Dedifferentiated amniotic fluid mesenchymal stem cell (primary cell): Measurements from ENCODE around the gene ANKRD55.
A peak's percentile ranks its signal among the peaks of the same experiment; 100 is the strongest.
"Not testable (repeated sequence)": the region's sequence is repeated elsewhere in the genome, so short reads cannot be mapped to it uniquely, and the experiment has no call there.

ENCODE experiments used
- DNase-seq: peaks from one replicate; pipeline ENCODE4 v3.0.0-alpha.2; 2016; ENCODE audit errors: extremely low spot score

The ANKRD55 gene

DNA sequence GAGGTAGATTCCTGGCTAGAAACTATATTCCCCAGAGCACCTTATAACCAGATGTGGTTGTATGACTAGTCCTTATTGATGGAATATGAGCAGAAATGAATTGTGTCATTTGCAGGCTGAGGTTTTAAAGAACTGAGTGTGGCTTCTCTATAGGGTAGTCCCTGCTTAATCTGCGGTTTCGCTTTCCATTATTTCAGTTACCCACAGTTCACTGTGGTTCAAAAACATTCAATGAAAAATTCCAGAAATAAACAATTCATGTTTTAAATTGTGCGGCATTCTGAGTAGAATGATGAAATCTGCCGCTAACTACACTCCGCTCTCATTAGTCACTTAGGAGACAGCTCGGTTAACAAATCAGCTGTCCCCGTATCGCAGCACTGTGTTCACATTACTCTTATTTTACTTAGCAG lies 65.1 kb downstream of the ANKRD55 start:
- DNase-seq = no peak

DNA sequence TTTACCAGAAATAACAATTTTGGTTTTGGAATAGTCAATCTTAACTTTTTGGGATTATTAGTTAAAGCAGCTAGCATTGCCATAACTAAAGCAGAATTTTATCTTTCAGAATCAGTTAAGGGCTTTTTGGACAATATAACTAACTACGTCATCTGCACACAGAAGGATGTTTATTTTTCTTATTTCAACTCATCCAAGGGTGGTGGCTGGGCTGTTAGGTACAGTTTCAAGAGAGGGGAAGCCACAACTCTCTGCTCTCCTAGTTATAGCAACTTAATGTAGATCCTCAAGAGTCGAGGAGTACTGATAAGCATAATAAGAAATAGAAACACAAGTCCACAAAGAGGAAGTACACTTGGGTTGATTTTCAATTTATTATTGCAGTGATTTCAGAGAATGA lies 65.6 kb downstream of the ANKRD55 start:
- DNase-seq = no peak

DNA sequence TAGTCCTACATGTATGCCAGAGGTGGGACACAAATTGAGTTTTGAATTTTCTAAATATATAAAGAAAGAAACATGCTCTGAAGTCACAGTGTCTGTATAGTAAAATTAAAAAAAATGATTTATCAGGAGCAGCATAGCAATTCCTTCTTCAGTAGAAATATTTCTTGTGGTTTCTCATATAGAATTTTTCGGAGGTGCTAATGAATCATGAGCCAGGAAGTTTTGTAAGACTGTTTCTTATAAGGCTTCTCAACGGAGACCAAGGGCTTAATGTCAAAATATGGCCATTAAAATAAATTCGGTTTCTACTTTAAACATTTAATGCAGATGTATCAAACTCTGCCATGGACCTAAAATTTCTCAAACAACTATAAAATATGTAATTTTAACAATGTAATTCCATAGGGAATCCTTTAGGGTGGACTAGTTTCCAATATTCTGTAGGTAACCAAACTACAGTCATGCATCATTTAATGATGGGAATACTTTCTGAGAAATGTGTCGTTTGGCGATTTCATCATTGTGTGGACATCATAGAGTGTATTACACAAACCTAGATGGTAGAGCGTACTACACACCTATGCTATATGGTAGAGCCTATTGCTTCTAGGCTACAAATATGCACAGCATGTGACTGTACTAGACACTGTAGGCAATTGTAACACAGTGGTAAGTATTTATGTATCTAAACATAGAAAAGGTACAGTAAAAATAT lies 66.3 kb downstream of the ANKRD55 start:
- DNase-seq = no peak

DNA sequence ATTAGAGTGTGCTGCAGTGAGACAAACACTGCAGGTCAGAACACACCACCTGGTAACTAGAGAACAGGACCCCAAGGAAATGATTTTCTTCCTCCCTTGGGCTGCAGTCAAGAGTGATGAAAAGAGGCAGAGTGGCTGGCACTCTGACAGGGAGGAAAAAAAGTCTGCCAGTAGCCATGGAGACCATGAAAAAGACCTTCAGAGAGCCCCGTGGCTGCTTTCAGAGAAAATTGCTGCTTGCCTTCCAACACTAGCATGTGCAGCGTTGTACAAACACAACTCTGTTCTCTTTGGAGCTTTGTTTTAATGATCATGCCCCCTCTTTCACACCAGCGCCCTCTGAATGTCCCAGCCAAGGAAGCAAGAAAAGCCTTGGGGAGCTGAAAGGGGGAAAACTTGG lies 68.8 kb downstream of the ANKRD55 start:
- DNase-seq = no peak

DNA sequence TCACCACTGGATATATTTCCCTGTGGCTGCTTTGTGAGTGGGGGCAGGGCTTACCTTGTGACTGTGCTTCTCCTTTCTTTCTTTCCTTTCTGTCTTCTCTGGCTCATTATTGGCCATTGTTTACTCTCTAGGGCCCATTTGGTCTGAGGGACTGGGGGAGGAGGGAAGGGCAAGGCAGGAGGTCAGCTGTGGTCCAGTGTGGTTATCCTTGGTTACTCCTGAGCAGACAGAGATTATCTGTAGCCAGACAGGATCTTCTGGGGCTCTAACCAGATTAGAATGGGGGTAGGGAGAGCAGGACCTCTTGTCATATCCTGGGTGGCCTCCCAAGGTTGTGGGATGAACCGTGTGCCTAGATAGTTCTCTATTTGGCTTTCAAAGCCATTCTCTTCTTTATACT lies 71.2 kb downstream of the ANKRD55 start:
- no peak for DNase-seq

DNA sequence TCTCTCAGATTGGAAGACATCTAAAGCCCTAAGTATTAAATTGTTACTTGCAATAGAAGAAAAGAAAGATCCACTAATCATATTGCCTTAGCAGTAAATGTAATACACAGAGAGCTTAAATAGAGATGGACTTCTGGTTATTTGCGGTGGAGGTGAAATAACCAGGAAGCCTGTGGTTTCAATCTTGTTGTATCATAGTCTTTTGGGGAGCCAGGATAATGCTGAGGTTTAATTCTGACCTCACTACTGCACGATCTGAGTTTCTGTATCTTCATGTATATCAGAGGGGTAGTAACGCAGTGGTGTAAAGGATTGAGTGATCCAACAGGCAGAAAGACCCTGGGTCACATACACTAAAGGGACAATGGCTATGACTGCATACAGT lies 71.7 kb downstream of the ANKRD55 start:
- DNase-seq = no peak

DNA sequence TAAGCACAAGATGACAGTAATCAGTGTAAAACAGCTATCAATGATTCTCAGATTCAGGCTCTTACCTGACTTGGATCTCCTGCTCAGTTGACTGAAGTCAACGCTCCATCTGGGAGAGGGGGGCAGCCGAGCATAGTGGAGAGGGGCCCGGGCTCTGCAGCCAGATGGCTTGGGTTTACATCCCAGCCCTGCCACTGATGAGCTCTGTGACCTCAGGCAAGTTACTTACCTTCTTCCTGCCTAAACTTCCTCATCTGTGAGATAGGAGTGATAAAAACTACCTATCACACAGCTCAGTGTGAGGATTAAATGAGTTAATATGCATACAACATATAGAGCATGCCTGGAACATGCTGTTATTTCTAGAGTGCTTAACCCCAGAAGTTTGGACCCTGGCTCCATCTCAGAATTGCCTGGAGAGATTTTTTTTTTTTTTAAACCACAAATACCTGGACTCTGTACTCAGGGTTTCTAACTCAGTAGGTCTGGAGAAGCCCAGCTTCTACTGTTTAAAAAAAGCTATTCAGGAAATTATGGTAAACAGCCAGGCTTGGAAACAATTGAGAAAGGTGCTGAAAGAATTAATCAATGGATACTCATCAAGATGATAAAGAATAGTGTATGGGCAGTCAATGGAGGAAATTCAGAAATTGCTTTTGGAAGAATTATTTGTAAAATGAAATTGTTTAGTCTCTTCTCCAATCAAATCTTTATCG lies 72.2 kb downstream of the ANKRD55 start:
- no peak for DNase-seq

DNA sequence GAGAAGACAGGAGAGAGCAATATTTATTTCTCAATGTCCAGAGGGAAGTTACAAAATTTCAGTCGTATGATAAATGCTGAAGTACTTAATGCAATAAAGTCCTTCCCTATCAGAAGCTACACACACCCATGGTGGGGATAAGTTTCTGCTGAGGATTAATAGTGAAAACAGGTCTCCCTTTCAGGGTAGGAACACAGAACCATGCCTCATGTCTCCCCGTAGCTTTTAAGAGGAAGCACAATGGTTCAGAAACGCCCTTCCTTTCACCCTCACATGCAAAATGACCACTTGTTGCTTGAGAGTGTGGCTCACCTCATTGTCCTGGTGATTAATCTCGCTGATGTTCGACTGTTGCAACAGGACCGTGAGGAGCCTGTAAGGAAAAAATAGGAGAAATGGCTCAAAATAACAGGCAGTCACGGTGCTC lies 73.6 kb downstream of the ANKRD55 start:
- no peak for DNase-seq

DNA sequence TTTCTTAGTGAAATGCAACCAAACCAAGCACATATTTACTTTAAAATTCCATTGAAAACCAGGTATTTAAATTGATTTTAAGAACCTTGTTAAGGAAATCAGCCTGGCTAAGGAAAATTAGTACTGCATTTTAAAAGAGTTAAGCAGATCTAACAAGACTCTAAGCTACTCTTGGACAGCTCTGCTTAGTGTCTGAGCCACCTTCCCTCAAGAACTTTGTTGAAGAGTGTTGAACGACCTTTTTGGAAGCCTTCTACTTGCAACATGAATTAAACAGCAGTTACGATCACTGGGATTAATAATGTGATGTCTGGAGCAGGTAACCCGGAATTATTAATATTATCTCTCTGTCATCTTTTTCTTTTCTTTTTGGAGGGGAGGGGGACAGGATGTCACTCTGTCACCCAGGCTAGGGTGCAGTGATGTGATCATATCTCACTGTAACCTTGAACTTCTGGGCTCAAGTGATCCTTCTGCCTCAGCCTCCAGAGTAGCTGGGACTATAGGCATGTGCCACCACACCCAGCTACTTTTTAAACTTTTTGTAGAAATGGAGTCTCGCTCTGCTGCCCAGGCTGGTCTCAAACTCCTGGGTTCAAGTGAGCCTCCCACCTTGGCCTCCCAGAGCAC lies 74.7 kb downstream of the ANKRD55 start:
- DNase-seq = no peak

DNA sequence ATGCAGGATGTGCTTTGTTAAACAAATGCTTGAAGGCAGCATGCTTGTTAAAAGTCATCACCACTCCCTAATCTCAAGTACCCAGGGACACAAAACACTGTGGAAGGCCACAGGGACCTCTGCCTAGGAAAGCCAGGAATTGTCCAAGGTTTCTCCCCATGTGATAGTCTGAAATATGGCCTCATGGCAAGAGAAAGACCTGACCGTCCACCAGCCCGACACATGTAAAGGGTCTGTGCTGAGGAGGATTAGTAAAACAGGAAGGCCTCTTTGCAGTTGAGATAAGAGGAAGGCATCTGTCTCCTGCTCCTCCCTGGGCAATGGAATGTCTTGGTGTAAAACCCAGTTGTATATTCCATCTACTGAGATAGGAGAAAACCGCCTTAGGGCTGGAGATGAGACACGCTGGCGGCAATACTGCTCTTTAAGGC lies 75.9 kb downstream of the ANKRD55 start:
- not testable (repeated sequence) for DNase-seq

DNA sequence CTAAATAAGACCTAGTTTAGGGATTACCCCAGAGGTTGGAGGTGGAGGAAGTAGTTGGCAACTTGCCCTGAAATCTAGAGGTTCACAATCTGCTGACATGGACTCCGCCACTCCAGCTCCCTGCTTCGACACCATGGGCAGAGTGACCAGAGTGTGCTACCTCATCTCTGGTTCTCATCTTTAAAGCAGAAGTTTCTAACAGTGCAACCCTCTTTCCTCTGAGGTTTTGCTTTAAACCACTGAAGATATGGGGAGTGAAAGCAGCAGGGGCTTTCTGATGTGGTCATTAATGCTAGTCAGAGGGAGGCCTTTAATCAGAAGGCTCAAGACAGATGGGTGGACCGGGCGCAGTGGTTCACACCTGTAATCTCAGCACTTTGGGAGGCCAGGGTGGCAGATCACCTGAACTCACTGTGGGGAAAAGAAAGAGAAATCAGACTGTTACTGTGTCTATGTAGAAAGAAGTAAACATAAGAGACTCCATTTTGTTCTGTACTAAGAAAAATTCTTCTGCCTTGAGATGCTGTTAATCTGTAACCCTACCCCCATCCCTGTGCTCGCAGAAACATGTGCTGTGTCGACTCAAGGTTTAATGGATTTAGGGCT lies 76.4 kb downstream of the ANKRD55 start:
- DNase-seq = peak; percentile 1

DNA sequence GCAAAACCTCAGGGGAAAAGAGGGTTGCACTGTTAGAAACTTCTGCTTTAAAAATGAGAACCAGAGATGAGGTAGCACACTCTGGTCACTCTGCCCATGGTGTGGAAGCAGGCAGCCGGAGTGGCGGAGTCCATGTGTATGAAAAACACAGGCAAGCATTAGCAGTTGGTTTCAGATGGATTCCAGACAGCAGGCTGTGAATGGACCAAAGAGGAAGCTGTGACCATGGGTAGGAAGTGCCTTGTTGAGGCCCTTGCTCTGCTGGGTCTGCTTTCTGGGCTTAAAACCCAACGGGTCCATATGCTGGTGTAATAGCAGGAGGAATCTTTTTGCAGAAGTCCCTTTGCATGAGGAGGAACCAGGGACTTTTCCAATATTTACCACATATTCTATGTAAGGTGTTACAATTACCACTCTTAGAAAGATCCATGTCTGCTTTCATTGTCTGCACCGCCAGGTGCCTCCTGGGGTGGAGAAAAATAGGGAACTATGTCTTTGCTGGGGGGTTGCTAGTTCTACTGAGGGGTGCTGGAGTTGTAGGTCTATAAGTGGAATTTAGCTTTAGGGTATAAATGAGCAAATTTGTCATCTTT lies 77.0 kb downstream of the ANKRD55 start:
- no peak for DNase-seq

DNA sequence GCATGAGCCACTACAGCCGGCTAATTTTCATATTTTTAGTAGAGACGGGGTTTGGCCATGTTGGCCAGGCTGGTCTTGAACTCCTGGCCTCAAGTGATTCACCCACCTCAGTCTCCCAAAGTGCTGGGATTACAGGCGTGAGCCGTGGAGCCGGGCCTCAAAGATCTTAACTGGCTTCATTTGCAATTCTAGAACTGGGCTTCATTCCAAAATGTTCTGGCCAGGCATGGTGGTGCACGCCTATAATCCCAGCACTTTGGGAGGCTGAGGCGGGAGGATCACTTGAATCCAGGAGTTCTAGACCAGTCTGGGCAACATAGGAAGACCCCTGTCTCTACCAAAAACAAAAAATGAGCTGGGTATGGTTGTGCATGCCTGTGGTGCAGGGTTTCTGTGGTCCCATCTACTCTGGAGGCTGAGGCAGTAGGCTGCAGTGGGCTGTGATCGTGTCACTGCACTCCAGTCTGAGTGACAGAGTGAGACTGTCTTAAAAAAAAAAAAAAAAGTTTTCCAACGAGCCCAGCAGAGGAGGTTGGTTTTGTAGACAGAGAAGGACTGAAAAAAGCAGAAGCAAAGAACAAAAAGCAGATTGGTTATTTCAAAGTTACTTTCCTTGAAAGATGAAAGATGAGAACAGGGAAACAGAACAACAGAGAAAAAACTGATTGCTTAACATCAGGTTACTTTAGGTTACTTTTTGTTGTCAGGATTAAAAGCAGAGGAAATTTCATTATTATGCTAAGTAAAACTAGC lies 78.2 kb downstream of the ANKRD55 start:
- DNase-seq = no peak

DNA sequence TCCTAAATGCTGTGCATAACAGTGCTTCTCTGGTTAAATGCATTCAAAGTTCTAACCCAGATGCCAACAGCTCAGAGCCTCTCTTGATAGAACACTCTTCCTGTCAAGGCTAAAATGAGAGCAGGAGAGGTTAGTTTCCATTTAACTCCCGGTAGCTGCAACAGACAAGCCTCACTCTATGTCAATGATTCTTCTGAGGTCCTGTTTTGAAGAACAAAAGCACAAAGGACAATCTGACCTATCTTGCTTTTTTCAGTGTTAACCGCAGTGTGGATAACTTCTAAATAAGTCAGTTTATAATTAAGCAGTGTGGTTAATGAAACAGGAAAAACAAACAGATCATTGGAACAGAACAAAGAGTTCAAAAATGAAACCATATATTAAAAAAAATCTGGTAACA lies 80.7 kb downstream of the ANKRD55 start:
- no peak for DNase-seq

DNA sequence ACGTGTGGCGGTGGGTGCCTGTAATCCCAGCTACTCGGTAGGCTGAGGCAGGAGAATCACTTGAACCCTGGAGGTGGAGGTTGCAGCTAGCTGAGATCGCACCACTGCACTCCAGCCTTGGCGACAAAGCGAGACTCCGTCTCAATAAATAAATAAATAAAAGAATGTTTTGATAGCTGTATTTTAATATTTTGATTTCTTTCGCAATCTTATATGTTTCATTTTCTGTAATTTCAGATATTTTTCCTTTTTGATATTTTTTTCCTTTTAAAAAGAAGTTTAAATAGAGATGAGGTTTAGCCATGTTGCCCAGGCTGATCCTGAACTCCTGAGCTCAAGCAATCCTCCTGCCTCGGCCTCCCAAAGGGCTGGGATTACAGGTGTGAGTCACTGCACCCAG lies 82.4 kb downstream of the ANKRD55 start:
- not testable (repeated sequence) for DNase-seq

DNA sequence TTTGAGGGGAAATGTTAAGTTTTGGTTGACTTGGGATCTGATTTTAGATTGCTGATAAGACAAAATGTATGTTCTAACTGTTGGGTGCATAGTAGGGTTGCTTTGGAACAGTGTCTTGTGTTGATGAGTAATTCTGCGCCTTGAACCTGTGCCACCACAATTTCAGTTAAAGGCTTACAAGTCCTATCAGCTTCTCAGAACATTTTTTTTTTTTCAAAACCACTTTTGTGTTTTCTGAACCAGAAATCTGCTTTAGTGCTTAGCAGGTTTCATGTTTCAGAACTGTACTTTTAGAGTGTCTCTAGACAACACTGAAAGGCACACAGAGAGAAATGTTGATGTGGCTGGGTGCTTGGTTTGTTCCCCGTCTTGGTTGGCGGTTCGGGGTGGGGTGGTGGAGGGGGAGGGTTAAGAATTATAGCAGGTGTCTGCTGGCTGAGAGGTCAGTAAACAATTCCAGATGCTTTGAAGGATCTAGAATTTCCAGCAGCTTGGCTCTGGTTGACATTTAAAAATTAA lies 84.6 kb downstream of the ANKRD55 start:
- DNase-seq = no peak

DNA sequence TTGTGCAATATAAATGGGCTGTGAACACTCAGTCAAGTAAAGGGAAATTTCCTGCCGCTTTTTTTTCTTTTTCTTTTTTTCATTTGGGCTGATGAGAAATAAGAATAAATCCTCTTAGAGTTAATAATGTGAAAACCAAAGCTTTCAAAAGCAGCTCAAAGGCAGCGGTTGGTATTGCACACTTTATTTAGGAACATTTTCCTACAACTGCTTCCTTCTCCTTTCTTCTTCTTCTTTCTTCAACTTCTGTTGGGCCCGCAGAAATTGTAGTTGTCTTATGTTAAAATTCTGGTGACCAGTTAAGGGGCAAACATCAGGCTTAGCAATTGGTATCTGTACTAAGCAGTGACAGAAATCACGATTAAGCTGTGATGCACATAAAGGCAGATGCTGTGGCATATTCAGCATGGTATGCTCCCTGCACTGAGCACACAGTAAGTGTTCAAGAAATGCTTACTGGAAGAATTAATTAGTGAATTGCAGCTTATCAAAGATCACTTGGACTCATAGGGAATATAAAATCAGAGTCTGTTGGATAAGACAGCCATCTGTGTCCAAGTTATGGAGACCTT lies 85.4 kb downstream of the ANKRD55 start:
- no peak for DNase-seq

DNA sequence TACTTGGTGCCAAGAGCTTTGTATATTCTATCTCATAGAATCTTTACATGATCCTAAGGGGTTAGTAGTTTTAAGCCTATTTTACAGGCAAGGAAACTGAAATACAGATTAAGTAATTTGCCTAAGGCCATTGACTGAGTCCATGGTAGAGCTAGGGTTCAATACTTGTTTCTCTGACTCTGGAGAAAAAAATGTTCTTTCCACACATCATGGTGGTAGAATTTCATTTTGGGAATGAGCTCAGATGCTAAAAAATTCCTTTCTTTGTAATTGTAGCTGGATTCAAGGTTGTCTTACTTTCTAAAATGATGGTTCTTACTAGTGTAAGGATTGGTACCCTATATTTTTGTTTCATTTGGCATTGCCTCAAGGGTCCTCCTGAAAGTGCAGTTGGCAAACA lies 86.0 kb downstream of the ANKRD55 start:
- DNase-seq = no peak

DNA sequence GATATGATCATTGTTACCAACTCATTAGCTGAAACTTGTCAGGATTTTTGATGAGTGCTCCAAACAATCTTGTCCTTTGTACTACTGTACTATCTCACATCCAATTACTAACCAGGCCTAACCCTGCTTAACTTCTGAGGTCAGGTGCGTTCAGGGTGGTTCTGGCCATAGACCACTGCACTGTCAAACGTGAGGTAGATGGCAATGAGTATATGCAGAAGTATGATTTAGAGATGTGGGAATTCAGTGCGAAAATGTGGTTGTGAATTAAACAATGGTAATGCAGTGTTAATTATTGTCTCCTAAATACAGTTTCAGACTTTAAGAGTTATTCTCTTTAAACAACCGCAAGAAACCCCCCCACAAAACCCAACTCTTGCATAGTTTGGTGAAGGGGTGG lies 86.5 kb downstream of the ANKRD55 start:
- DNase-seq = no peak

DNA sequence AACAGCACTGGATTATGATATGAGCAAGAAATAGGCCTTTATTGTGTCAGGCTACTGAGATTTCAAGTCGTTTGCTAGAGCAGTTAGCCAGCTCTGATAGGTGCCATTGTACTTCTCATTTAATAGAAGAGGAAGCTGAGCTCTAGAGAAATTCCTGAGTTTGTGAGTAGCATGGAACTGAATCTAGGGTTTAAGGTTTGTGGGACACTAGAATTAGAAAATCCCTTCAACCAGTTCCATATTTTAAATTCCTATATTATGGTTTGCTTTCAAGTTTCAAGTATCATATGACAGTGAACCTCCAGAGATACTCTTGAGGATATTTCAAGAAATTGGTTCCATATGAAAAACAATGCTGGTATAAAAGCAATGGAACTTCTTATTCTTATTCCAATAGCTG lies 87.6 kb downstream of the ANKRD55 start:
- peak; percentile 64 for DNase-seq

DNA sequence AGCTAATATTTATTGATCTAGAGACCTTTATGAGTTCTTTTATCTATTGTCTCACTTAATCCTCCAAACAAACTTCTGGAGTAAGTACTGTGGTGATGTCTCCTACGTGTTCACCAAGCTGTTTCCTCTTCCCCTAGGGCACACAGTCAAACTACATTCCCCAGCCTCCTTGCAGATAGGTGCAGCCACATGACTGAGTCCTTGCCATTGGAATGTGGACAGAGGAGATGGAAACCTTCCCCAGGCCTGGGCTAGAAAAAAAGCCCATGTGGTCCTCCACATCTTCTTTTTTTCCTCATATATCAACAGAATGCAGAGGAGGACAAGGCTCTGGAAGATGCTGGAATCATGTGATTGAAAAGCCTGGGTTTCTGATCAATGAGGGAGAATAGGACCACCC lies 88.0 kb downstream of the ANKRD55 start:
- DNase-seq = no peak
